Renal cortex interstitium (tissue), 15 donors: Measurements from ENCODE around the gene NPY2R. TPM values are rescaled to one million over a fixed set of nuclear protein-coding genes. Genes with fewer than 3 reads are reported as not detected.

Experiments
- DNase-seq, 11 donors: peaks; one replicate each; pipeline ENCODE4 v3.0.0-alpha.2; 2013; ENCODE audit warnings: low read depth in 9 of 11, low spot score in 4 of 11; ENCODE audit errors: extremely low read depth in 1 of 11
- long read RNA-seq, 16 experiments: transcript quantifications; one replicate each; lab custom pipeline, GENCODE V29; 2026
- polyA plus RNA-seq, 3 donors: library from polyadenylated mRNA; unstranded; fragments of 120-200 nt; gene quantifications; one replicate each; pipeline ENCODE4 v1.2.1, GENCODE V29; 2013; ENCODE audit not compliant: insufficient read length in 3 of 3

Gene NPY2R
- under 1 TPM; 0.35 to 0.49 (median 0.40) TPM for polyA plus RNA-seq
- long read RNA-seq, donor 1: 0 reads
- long read RNA-seq, donor 2: 0 reads
- long read RNA-seq, donor 3: 0 reads
- long read RNA-seq, donor 4: 0 reads
- long read RNA-seq, donor 5: 0 reads
- long read RNA-seq, donor 6: 0 reads
- long read RNA-seq, donor 7: 0 reads
- long read RNA-seq, donor 8: 0 reads
- long read RNA-seq, donor 9: 0 reads
- long read RNA-seq, donor 10: 0 reads
- long read RNA-seq, donor 11: 0 reads
- long read RNA-seq, donor 12: 0 reads
- long read RNA-seq, donor 13: 0 reads
- long read RNA-seq, donor 14: 0 reads
- long read RNA-seq, donor 15: 0 reads
- long read RNA-seq, donor 16: 0 reads

- peak in 4 of 11 donors; percentile 15 to 30 (median 22) for DNase-seq
Observed at GRCh38 chr4:155208258-155209054, at the start of gene NPY2R. Gene NPY2R, plus strand, starts transcription at chr4:155208636. Its CDS starts 5,304 bp downstream, at chr4:155213940.

- DNase-seq: no peak
Observed at GRCh38 chr4:155161357-155161756, 47.1 kb upstream of the NPY2R start.

- DNase-seq: no peak
Observed at GRCh38 chr4:155164718-155165117, 43.7 kb upstream of the NPY2R start.

- no peak for DNase-seq
Observed at GRCh38 chr4:155170569-155170968, 37.9 kb upstream of the NPY2R start.

GRCh38 chr4:155173371-155173770, 35.1 kb upstream of the NPY2R start:
- DNase-seq: no peak

- DNase-seq: no peak
Observed at GRCh38 chr4:155174668-155175067, 33.8 kb upstream of the NPY2R start.

- no peak for DNase-seq
Observed at GRCh38 chr4:155179216-155179615, 29.2 kb upstream of the NPY2R start.

- DNase-seq: no peak
Observed at GRCh38 chr4:155186972-155187371, 21.5 kb upstream of the NPY2R start.

GRCh38 chr4:155187989-155188388, 20.4 kb upstream of the NPY2R start:
- DNase-seq: no peak

GRCh38 chr4:155190099-155190498, 18.3 kb upstream of the NPY2R start:
- no peak for DNase-seq

GRCh38 chr4:155197757-155198156, 10.7 kb upstream of the NPY2R start:
- DNase-seq: no peak

- DNase-seq: peak in 5 of 11 donors; percentile 9 to 23 (median 18)
Observed at GRCh38 chr4:155207534-155208257, 740 bp upstream of the NPY2R start.

- DNase-seq: no peak
Observed at GRCh38 chr4:155220025-155220424, 11.6 kb downstream of the NPY2R start.

GRCh38 chr4:155227131-155227530, 18.7 kb downstream of the NPY2R start:
- DNase-seq: no peak

- DNase-seq: no peak
Observed at GRCh38 chr4:155228713-155229112, 20.3 kb downstream of the NPY2R start.

- no peak for DNase-seq
Observed at GRCh38 chr4:155232432-155232831, 24.0 kb downstream of the NPY2R start.

- no peak for DNase-seq
Observed at GRCh38 chr4:155234206-155234605, 25.8 kb downstream of the NPY2R start.

- no peak for DNase-seq
Observed at GRCh38 chr4:155237567-155237966, 29.1 kb downstream of the NPY2R start.

GRCh38 chr4:155241225-155241624, 32.8 kb downstream of the NPY2R start:
- DNase-seq: no peak

GRCh38 chr4:155241664-155242063, 33.2 kb downstream of the NPY2R start:
- no peak for DNase-seq
